ENCODE measurements around the gene HDLBP. TPM values are rescaled to one million over a fixed set of nuclear protein-coding genes. Genes with fewer than 3 reads are reported as not detected.

Gene HDLBP
- total RNA-seq, 6 donors from 2014 or later: 339 to 691 (median 487) TPM

DNA sequence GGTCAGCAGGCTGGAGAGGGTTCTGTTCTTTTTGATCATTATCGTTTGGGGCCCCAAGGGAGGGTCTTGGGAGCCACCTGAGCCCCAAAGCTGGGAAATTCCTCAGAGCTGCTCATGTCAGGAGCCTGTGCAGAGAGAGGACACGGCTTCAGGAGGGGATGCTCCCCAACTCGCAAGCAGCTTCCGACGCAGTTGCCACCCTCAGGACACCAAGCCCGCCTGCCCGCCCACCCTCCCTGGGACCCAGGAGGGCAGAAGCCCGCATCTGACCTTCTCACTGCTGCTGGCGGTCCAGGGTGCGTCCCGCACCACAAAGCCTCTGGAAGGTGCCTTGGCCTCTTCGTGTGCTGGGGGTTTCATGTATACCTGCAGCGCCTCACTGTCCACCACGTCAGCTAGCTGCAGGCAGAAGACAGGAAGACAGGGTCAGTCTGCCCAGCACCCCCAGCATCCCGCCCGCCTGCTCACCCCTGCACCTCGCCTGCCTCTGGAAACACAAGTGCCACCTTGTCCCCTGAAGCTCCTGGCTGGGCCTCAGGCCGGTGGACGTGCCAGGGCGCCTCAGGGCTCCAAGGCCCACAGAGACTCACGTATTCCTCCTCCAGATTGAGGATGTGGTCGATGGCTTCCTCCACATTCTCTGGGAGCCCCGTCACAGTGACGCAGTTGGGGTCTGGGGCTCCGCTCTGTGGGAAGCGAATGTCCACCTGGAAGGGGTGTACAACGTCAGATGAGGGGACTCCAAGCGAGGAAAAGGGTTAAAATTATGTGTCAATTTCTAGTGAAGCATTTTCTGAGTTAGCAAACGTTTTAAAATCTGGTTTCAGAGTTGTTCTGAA lies 85.7 kb downstream of the HDLBP start:
- Histone ChIP-seq H3K4me1 (no peaks in the 10 kb centered on the region), H3K36me3 (peaks cover 65 to 93% (median 86%) of the 10 kb centered on the region in 4 donors), H3K27ac (no peak overlapping the region), H3K27me3 (no peaks in the 10 kb centered on the region), H3K4me3 (no peak overlapping the region), H3K9me3 (no peaks in the 10 kb centered on the region)
- no peak for DNase-seq
- 89 to 92% methylated on average over 18 to 29 of the region's 29 CpGs for WGBS, 2 donors
- no peak for ATAC-seq (ENCODE audit: low FRiP score in 2 of 2)
- TF ChIP-seq, protein P1, sequence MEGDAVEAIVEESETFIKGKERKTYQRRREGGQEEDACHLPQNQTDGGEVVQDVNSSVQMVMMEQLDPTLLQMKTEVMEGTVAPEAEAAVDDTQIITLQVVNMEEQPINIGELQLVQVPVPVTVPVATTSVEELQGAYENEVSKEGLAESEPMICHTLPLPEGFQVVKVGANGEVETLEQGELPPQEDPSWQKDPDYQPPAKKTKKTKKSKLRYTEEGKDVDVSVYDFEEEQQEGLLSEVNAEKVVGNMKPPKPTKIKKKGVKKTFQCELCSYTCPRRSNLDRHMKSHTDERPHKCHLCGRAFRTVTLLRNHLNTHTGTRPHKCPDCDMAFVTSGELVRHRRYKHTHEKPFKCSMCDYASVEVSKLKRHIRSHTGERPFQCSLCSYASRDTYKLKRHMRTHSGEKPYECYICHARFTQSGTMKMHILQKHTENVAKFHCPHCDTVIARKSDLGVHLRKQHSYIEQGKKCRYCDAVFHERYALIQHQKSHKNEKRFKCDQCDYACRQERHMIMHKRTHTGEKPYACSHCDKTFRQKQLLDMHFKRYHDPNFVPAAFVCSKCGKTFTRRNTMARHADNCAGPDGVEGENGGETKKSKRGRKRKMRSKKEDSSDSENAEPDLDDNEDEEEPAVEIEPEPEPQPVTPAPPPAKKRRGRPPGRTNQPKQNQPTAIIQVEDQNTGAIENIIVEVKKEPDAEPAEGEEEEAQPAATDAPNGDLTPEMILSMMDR (IDR thresholded peaks at IDR 0.05): no peak
- TF ChIP-seq EP300 (IDR thresholded peaks at IDR 0.05) (no peak), POLR2AphosphoS5 (IDR thresholded peaks at IDR 0.05) (no peak)

DNA sequence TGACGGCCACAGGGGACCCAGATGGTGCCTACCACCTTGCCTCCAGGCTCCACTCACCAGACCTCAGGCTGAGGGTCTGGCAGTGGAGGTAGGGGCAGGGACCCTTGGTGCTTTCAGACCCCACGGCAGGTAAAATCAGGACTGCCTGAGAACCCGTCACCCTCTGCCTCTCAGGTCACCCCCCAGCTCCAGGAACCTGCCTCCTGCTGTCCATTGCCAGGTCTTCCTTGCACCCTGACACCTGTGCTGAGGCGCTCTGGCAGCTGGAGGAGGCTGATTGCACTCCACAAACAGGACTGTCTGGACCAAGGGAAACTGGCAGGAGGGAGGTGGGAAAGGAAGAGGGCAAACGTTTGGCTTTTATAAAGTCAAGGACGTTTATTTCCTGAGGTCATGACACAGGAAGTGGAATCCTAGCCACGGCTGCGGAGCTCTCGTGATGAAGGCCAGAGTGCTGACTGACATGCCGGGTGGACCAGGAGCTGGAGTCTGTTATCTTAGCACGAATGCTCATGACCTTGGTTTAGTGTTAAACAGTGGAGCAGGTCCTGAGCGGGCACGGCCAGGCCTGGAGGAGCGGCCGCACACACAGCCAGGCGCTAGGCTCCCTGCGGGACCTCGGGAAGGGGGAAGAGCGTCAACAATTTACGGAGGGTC lies 86.5 kb downstream of the HDLBP start:
- no peaks in the 10 kb centered on the region for H3K27me3 ChIP-seq
- no peaks in the 10 kb centered on the region for H3K9me3 ChIP-seq
- DNase-seq (peak in 1 of 2 donors; percentile 73), ATAC-seq (ENCODE audit: low FRiP score in 2 of 2) (no peak)
- H3K36me3 ChIP-seq: peaks cover 57 to 86% (median 78%) of the 10 kb centered on the region in 4 donors
- 74 to 78% methylated on average over 18 to 20 of the region's 20 CpGs for WGBS, 2 donors
- TF ChIP-seq POLR2A (IDR thresholded peaks at IDR 0.05) (no peak), EP300 (IDR thresholded peaks at IDR 0.05) (no peak), POLR2AphosphoS5 (IDR thresholded peaks at IDR 0.05) (no peak)
- TF ChIP-seq, protein P1 (IDR thresholded peaks at IDR 0.05): no peak
- H3K27ac ChIP-seq: no peak overlapping the region
- H3K4me1 ChIP-seq: no peaks in the 10 kb centered on the region
- H3K4me3 ChIP-seq: no peak overlapping the region

DNA sequence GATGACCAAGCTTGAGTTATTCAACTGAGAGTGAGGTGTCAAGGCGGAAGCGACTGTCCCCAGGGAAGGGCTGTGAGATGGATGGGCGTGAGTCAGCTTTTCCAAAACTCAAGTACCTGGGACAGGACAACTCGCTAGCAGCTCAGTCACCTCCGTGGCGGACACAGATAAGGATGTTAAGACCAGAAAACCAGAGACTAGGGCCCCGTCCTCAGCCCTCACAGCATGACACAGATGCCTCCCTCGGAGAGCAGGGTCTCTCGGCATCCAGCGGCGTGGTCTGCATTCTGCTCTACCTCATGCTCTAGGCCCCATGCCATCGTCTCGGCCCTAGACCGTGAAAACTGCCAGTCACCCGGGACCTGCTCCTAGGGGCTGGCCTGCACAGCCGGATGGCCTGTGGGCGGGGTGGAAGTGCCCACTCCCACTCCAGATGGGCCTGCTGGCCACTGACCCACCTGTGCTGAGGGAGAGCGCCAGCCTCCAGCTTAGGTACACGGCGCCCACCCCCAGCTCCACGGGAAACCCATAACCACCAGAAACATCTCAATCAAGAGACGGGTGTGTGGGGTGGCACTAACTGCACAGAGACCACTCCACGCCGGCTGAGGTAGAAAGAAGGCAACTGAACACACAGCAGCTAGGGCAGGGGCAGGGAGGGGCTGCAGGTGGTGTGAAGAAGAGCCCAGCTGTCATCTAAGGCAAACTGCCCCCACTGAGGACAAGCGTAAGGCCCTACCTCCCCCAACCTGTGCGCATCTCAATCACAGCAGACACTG lies 87.2 kb downstream of the HDLBP start:
- no peak overlapping the region for H3K27ac ChIP-seq
- H3K4me3 ChIP-seq: no peak overlapping the region
- H3K4me1 ChIP-seq: no peaks in the 10 kb centered on the region
- TF ChIP-seq POLR2AphosphoS5 (IDR thresholded peaks at IDR 0.05) (no peak), EP300 (IDR thresholded peaks at IDR 0.05) (no peak)
- TF ChIP-seq, protein P1 (IDR thresholded peaks at IDR 0.05): no peak
- no peaks in the 10 kb centered on the region for H3K27me3 ChIP-seq
- ATAC-seq (ENCODE audit: low FRiP score in 2 of 2) (no peak), DNase-seq (peak in 1 of 2 donors; percentile 62)
- H3K36me3 ChIP-seq: peaks cover 52 to 78% (median 70%) of the 10 kb centered on the region in 4 donors
- WGBS, 2 donors: 93 to 95% methylated on average over 16 to 26 of the region's 26 CpGs
- no peaks in the 10 kb centered on the region for H3K9me3 ChIP-seq

DNA sequence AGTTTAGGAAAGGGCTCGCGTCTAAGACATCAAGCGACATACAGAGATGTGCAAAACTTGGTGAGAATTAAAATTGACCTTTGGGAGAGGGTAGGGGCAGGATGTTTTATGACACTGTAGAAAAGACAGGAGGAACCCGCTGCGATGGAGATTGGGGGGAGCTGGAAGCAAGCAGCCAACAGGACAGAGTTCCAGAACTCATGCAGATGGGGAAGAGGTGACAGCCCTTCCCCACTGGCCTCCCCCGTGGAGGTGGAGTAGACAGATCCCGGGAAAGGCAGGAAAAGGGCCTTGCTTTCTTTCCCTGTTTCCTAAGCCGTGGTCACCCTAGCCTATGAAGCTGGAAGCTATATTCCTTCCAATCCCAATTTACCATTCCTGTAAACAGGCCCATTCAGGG lies 87.9 kb downstream of the HDLBP start:
- no peak for DNase-seq
- Histone ChIP-seq H3K27ac (no peak overlapping the region), H3K4me3 (no peak overlapping the region), H3K9me3 (no peaks in the 10 kb centered on the region), H3K4me1 (no peaks in the 10 kb centered on the region), H3K27me3 (no peaks in the 10 kb centered on the region), H3K36me3 (peaks cover 47 to 72% (median 64%) of the 10 kb centered on the region in 4 donors)
- TF ChIP-seq POLR2A (IDR thresholded peaks at IDR 0.05) (no peak), POLR2AphosphoS5 (IDR thresholded peaks at IDR 0.05) (no peak), EP300 (IDR thresholded peaks at IDR 0.05) (no peak)
- TF ChIP-seq, protein P1 (IDR thresholded peaks at IDR 0.05): no peak
- ATAC-seq (ENCODE audit: low FRiP score in 2 of 2): no peak
- 85 to 89% methylated on average over 8 of the region's 8 CpGs for WGBS, 2 donors

Measured in upper lobe of left lung (tissue), 6 donors.